ENCODE data around the gene DARS2.
A peak's percentile ranks its signal among the peaks of the same experiment; 100 is the strongest.
"Not testable (repeated sequence)": the region's sequence is repeated elsewhere in the genome, so short reads cannot be mapped to it uniquely, and the experiment has no call there.

The DARS2 gene

GRCh38 chr1:173824315-173825081, at the start of gene DARS2, which contains the start of gene CENPL:
TSS of gene DARS2 (plus strand) at chr1:173824673. CDS start at chr1:173825230, 557 bp downstream.
TSS of gene CENPL (minus strand) at chr1:173824883. CDS start at chr1:173811299, 13,584 bp downstream.
- peak; percentile 79 for DNase-seq

- no peak for DNase-seq
Observed at GRCh38 chr1:173775578-173776226, 48.8 kb upstream of the DARS2 start.

- no peak for DNase-seq
Observed at GRCh38 chr1:173779936-173780335, 44.5 kb upstream of the DARS2 start.

- DNase-seq, result no peak
Observed at GRCh38 chr1:173784997-173785396, 39.5 kb upstream of the DARS2 start.

- no peak for DNase-seq
Observed at GRCh38 chr1:173789841-173790240, 34.6 kb upstream of the DARS2 start.

- no peak for DNase-seq
Observed at GRCh38 chr1:173798078-173798477, 26.4 kb upstream of the DARS2 start.

GRCh38 chr1:173799995-173800394, 24.5 kb upstream of the DARS2 start:
- not testable (repeated sequence) for DNase-seq

- no peak for DNase-seq
Observed at GRCh38 chr1:173802961-173803360, 21.5 kb upstream of the DARS2 start.

- DNase-seq, result not testable (repeated sequence)
Observed at GRCh38 chr1:173813654-173814053, 10.8 kb upstream of the DARS2 start.

- DNase-seq, result no peak
Observed at GRCh38 chr1:173818459-173818858, 6.0 kb upstream of the DARS2 start.

GRCh38 chr1:173821680-173822079, 2.8 kb upstream of the DARS2 start:
- no peak for DNase-seq

- no peak for DNase-seq
Observed at GRCh38 chr1:173823781-173824314, 625 bp upstream of the DARS2 start.

- DNase-seq, result no peak
Observed at GRCh38 chr1:173827611-173828010, 3.1 kb downstream of the DARS2 start.

- no peak for DNase-seq
Observed at GRCh38 chr1:173832748-173833147, 8.3 kb downstream of the DARS2 start.

- DNase-seq, result no peak
Observed at GRCh38 chr1:173852105-173852504, 27.6 kb downstream of the DARS2 start.

- no peak for DNase-seq
Observed at GRCh38 chr1:173853074-173853473, 28.6 kb downstream of the DARS2 start.

- DNase-seq, result no peak
Observed at GRCh38 chr1:173856014-173856413, 31.5 kb downstream of the DARS2 start.

GRCh38 chr1:173856903-173857302, 32.4 kb downstream of the DARS2 start:
- no peak for DNase-seq

- DNase-seq, result no peak
Observed at GRCh38 chr1:173857363-173857917, 33.0 kb downstream of the DARS2 start.

- not testable (repeated sequence) for DNase-seq
Observed at GRCh38 chr1:173859547-173859946, 35.1 kb downstream of the DARS2 start.

GRCh38 chr1:173860065-173860464, 35.6 kb downstream of the DARS2 start:
- DNase-seq, result no peak

GRCh38 chr1:173861731-173862145, 37.3 kb downstream of the DARS2 start:
- no peak for DNase-seq

- not testable (repeated sequence) for DNase-seq
Observed at GRCh38 chr1:173862146-173862768, 37.8 kb downstream of the DARS2 start.
